GM18951 (cell line): ENCODE results near the gene PPIF.
A peak's percentile ranks its signal among the peaks of the same experiment; 100 is the strongest.

Experiments used
- POLR2A ChIP-seq: IDR thresholded peaks from 4 replicates; pipeline ENCODE4 v1.6.1; 2011; ENCODE audit warnings: mild to moderate bottlenecking; ENCODE audit not compliant: insufficient read length, insufficient read depth; ENCODE audit errors: extremely low read depth
- in situ Hi-C: fragments of 300-500 bp; cut with MboI; formaldehyde crosslinking; loops from one replicate; pipeline ENCODE4 v1.12.0; 2022; ENCODE audit warnings: low sequenced_read_pairs, mixed read lengths, inconsistent platforms; ENCODE audit not compliant: unreplicated experiment

Gene PPIF

DNA sequence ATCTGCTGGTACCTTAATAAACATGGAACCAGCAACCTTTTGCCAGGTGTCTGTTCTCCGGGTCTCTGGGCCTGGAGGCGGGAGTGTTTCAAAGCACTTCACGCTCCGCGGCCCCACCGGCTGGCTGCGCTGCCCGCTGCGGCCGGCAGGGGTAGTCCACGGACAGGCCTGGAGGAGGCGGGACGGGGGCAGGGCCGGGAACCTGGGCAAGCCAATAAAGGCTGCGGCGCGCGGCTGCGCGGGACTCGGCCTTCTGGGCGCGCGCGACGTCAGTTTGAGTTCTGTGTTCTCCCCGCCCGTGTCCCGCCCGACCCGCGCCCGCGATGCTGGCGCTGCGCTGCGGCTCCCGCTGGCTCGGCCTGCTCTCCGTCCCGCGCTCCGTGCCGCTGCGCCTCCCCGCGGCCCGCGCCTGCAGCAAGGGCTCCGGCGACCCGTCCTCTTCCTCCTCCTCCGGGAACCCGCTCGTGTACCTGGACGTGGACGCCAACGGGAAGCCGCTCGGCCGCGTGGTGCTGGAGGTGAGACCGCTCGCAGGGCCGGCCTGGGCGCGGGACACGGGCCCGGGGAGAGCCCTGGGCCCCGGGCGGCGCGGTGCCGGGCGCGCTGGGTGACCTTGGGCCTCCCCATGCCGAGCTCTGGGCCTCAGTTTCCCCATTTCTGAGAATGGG is at the start of gene PPIF:
Gene PPIF (plus strand): TSS at position 244 of the 668 bp plus-strand sequence. CDS start 80 bp downstream, at position 324.
- in situ Hi-C loops, result no loop called here
- TF ChIP-seq POLR2A, result peak; percentile 95

DNA sequence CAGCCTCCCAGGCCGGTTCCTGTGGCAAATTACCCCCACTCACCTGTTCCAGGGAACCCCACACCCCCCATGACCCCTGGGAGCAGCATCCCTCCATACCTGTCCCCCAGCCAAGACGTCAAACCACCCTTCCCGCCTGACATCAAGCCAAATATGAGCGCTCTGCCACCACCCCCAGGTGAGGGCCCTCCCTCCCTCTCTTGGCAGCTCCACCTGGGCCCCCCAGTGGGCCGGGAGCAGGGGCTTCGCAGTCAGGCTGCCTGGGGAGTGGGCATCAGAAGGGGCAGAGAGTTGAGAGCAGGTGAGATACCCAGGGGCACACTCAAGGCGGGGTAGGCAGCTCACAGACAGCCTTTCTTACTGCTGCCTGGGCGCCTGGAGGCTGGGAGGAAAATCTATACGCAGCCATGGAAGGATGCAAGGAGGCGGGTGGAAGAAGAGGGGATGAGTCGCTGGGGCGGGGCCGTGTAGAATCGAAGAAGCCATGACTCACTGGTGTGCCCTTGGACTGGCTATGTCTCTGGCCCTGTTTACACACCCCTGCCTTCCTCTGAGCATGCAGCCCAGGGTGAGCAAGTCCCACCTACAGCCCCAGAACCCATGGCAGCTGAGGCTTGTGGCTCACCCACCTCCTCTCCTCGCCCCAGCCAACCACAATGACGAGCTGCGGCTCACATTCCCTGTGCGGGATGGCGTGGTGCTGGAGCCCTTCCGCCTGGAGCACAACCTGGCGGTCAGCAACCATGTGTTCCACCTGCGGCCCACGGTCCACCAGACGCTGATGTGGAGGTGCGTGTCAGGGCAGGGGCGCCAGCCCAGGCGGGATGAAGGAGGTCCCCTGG is 48.6 kb upstream of the PPIF start:
- no peak for TF ChIP-seq POLR2A
- in situ Hi-C loops, result no loop called here

DNA sequence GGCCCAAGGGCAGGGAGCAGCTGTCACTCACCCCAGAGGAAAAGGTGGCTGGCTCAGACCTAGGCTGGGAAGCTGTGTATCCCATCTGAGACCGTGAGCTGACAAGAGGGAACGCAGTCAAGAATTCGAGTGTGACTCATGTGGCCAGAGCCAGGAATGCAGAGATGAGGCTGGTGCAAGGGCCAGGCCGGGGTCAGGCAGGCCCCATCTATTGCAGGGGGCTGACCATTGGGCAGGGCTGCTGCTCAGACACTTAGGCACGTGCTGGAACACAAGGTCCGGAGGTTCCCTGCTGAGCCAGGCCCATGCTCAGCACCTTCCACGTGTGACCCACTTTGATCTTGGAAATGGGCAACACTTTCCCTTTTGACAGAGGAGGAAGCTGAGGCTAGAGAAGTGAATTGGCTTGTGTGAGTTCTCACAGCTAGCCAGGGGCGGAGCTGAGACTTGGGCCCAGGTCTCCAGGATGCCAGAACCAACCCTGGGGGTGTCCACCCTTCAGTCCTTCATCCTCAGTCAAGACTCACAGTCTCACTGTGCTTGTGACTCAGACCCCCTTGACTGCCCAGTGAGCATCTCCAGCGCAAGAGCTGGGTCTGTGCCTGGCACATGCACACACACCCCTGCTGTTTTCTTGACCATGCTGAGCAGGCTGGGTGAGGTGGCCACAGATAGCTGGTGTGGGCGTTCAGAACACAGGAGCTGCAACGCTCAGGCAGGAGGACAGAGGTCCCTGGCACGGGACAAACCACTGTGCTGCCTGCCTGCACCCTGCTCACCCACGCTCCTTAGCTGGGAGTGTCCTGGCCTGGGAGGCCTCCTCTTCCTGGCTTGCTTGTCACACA is 47.6 kb upstream of the PPIF start:
- TF ChIP-seq POLR2A, result no peak
- in situ Hi-C loops, result no loop called here

DNA sequence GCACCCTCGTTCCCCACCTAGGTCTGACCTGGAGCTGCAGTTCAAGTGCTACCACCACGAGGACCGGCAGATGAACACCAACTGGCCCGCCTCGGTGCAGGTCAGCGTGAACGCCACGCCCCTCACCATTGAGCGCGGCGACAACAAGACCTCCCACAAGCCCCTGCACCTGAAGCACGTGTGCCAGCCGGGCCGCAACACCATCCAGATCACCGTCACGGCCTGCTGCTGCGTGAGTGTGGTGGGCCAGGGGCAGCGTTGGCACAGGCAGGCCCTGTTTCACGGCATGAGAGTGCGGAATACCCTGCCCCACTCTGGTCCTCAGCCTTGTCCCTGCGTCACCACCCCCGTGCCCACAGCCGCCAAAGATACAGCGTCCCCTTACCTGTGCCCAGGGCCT is 46.6 kb upstream of the PPIF start:
- in situ Hi-C loops, result no loop called here
- TF ChIP-seq POLR2A, result no peak

DNA sequence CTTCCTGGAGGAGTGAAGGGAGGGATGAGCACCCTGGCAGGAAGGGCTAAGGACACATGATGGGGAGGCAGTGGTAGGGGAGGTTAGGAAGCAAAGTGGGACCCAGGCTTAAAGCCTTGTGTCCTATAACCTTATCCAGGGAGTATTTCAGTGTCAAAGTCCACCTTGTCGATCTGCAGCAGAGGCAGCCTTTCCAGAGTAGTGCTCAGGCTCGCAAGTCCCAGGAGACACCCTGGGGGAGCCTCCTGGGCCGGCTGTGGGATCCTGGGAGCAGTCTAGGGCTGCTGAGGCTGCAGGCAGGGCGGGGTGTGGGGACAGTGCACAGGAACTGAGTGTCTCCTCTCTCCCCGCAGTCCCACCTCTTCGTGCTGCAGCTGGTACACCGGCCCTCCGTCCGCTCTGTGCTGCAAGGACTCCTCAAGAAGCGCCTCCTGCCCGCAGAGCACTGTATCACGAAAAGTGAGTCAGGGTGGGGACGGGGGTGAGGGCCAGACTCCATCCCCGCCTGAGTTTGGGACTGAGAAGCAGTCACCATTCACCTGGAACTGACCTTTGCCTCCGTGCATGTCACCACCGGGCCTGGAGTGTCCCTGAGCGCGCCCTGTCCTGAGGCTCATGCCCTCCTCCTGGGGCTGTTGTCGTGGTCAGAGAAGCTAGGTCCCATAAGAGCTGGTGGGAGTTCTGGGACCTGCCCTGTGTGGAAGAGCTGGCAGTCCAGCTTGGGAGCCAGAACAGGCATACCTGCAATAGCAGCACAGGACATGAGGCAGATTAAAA is 45.3 kb upstream of the PPIF start:
- in situ Hi-C loops, result no loop called here

DNA sequence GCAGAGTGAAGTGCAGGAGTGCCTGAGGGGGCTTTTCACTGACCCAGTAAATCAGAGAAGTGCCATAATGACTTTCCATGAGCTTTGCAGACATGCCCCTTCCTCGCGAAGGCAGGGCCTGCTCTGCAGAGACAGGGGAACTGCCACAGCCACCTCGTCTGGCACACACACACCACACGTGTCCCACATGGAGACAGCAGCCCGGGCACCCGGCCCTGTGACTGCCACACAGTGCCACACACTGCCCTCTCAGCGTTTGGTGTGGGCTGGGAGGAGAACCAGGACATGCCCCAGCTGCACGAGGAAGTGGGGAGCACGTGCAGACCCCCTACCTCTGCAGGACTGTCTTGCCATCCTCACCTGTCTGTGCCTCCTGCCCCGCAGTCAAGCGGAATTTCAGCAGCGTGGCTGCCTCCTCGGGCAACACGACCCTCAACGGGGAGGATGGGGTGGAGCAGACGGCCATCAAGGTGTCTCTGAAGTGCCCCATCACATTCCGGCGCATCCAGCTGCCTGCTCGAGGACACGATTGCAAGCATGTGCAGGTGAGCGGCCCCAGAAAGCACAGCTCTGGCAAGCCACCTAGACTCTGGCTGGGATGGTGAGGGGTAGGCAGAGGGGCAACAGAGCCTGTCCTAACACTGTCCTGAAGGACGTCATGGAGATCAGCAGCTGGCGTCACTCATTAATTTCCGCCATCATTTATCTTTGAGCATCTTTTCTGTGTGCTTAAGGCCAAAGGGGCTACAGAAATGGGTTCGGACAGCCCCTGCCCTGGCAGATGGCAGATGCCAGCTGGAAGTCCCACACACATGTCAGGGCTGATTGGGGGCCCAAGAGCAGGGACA is 43.4 kb upstream of the PPIF start:
- in situ Hi-C loops, result no loop called here
- TF ChIP-seq POLR2A, result no peak

More for the DNA sequence above, 45.3 kb upstream of the PPIF start:
- no peak for TF ChIP-seq POLR2A

DNA sequence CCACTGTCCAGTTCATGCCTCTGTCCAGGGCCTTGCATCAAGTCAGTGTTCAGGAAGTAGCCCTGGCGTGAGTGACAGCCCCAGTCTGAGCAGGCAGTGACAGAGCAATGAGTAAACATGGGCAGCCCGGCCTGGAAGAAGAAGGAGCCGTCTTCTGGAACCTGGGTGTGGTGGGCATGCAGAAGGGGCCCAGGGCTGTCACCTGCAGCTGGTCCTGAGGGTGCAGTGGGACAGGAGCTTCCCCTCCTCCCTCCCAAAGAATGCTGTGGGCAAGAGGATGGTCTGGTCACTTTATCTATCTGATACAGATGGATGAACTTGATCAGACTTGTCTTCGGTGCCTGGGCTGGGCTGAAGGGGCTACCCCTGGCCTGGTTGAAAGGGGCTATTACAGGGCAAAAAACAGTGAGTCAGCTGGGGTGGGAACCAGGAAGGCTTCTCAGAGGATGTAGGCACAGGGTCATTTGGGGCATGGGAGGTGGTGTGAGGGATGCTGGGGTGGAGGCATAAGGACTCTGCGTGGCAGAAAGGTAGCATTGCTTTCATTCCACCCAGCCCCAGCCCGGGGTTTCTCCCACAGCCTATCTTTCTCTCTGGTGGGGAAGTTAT is 42.7 kb upstream of the PPIF start:
- no peak for TF ChIP-seq POLR2A
- in situ Hi-C loops, result no loop called here

DNA sequence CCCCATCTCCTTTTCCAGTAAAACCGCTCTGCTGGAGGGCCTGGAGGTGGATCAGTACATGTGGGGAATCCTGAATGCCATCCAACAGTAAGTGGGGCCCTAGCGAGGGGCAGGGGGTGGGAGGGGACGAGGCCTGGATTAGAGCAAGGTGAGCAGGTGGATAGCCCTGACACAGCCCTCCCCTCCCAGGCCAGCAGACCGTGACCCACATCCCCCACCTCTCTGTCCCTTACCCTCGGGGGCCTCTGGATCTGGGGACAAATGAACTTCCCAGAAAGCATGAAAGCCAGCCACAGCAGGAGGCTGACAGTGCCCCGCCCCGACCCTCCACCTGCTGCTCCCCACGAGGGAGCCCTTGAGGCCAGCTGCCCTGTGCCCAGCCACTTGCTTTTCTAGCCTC is 41.8 kb upstream of the PPIF start:
- no peak for TF ChIP-seq POLR2A
- in situ Hi-C loops, result no loop called here

DNA sequence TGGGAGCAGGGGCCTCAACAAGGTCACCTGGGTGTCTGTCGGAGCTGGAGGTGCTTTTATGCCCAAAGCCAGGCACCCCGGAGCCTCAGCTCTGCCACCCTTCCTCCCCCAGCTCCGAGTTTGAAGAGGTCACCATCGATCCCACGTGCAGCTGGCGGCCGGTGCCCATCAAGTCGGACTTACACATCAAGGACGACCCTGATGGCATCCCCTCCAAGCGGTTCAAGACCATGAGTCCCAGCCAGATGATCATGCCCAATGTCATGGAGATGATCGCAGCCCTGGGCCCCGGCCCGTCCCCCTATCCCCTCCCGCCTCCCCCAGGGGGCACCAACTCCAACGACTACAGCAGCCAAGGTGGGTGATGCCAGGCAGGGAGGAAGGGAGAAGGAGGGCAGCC is 41.3 kb upstream of the PPIF start:
- TF ChIP-seq POLR2A, result no peak
- in situ Hi-C loops, result no loop called here

DNA sequence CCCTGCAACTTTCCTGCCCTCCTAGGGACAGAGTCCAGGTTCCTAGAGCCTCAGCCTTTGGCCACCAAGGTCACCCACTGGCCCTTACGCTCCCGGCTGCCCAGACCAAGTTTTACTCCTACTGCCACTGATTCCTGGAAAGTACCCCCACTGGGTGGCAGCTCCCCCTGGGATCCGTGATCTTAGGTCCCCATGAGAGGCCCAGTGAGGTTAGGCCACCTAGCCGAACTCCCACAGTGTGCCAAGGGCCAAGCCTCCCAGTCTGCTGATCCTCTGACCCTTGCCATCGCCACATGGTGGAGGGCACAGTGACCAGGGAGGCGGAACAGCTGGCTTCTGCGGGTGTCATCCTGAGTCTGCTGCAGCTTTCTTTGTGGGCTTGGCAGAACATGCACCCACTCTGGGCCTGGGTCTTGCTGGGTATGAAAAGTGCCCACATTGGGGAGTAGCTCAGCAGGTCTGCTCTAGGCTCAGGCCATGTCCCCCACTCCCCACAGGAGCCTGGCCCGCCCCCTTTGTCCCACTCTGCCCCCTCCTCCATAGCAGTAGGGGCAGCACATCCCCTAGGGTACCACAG is 40.5 kb upstream of the PPIF start:
- in situ Hi-C loops, result no loop called here
- TF ChIP-seq POLR2A, result no peak

DNA sequence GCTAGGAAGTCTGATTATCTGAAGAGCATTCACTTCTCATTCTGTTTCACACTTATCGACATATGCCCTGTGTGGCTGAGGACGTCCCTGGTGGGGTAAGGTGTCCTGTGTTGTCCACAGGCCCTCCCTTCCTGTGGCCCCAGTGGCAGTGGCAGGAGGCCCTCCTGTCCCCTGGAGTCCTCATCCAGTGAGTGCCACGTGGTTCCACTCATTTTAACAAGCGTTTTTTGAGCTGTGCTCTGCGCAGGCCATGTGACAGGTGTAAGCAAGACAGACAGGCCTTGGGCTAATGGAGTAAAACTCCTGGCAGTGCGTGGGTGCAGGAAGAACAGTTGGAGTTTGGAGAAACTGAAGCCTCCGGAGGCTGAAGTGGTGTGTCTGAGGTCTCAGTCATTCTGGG is 39.3 kb upstream of the PPIF start:
- in situ Hi-C loops, result no loop called here
- TF ChIP-seq POLR2A, result no peak

DNA sequence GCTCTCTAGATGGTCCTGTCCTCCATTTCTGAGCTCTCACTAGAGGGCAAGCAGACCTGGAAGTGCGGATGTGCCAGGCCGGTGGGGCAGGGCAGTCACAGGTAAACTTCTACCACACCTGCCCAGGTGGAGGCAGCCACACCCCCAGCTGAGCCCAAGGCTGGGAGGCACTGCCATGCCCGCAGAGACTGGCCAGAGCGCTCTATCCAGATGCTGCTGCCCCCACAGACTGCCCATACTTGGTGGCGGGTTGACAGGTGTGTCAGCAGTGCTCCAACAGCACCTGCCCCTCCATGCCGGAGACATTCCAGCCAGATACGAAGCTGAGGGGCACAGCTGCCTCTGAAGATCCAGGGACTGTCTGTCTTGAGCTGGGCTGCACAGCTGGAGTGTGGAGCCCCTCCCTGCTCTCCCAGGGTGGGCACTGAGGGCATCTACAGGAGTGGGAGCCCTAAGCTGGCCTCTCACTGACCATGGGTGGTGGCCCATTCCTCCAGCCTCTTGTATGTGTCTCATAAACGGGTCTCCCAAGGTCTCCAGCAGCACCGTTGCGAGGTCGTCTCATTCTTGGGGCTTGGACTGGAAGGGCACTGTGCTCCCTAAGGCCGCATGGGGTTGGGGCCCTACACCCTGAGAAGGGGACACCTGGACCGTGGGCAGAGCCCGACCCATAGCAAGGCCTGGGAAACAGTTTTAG is 38.2 kb upstream of the PPIF start:
- no peak for TF ChIP-seq POLR2A
- in situ Hi-C loops, result no loop called here
